Measurements from ENCODE around the gene CDK18. TPM values are rescaled to one million over a fixed set of nuclear protein-coding genes. Genes with fewer than 3 reads are reported as not detected.

CDK18 gene
- total RNA-seq, 6 donors from 2014 or later, result 16.7 to 130 (median 30.4) TPM

DNA sequence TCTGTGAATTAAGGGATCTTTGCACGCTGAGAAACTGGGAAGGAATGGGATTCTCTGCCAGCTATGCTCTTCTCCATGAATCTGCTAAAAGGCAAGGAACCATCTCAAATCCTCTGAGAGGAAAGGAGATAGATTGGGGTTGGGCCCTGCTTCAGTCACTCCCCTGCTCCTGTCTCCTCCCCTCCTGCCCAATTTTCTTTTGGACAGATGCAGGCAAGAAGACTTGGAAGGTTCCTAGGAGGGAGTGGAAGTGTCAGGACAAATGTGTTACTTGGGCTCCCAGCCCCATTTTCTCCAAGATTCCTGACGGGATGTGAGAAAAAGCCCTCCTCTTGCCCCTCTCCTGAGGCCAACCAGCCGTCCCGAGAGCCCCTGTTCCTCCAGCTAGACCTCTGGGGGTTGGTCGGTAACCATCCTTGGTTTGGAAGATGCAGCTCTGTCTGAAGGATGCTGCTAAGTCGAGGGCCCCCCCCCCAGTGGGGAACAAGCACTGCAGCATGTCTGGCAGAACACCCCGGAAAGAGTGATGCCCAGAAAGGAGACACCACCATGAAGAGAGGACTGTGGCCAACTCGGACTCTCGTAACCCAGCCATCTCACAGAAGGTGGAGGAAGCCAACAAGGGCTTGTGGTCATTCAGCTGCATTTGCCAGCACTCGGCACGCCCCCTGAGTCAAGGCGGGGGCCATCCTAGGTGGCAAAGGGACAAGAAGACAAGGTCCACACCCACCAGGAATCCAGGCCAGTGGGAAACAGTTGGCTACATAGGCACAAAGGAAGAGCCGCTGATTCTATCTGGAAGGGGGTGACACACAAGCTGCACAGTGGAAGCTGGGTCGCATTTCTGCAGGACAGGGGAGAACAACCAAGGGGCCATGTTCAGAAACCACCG is 43.7 kb downstream of the CDK18 start:
- H3K9me3 ChIP-seq, result no peaks in the 10 kb centered on the region
- H3K4me3 ChIP-seq, result no peak overlapping the region
- H3K27ac ChIP-seq, result no peak overlapping the region
- no peaks in the 10 kb centered on the region for H3K27me3 ChIP-seq
- ATAC-seq (ENCODE audit: low FRiP score in 2 of 2) (no peak), DNase-seq (no peak)
- WGBS, 2 donors, result 82% methylated on average over 15 of the region's 15 CpGs
- no peaks in the 10 kb centered on the region for H3K36me3 ChIP-seq
- H3K4me1 ChIP-seq, result peaks cover 10 to 14% (median 13%) of the 10 kb centered on the region in 4 donors
- TF ChIP-seq CTCF (IDR thresholded peaks at IDR 0.05) (no peak), EP300 (IDR thresholded peaks at IDR 0.05) (no peak), POLR2A (IDR thresholded peaks at IDR 0.05) (no peak), POLR2AphosphoS5 (IDR thresholded peaks at IDR 0.05) (no peak)

DNA sequence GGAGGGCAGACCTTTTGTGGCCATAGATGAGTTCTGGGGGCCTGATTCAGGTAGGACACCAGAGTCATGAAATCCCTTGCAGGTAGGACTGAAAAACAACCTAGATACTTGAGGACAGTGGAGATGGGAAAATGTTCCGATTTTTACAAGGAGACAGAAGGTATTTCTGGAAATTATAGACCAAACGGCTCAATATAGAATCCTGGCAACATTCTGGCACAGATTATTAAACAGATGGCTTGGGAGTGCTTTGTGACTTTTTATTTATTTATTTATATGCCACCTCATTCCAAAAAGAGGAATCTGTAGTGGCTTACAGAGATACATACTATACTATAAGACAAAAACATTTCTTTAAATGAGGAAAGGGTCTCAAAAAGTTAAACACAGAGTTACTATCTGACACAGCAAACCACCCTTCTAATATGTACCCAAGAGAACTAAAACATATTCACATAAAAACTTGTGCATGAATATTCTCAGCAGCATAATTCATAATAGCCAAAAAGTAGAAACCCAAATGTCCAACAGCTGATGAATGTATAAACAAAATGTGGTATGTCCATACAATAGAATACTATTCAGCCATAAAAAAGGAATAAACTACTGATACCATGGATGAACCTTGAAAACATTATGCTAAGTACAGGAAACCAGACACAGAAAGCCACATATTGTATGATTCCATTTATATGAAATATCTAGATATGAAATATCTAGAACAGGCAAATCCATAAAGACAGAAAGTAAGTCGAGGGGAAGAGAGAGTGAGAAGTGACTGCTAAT is 49.8 kb downstream of the CDK18 start:
- Histone ChIP-seq H3K36me3 (no peaks in the 10 kb centered on the region), H3K4me1 (no peaks in the 10 kb centered on the region), H3K4me3 (no peak overlapping the region), H3K27ac (no peak overlapping the region), H3K9me3 (peaks cover 0 to 8% (median 0%) of the 10 kb centered on the region in 4 donors), H3K27me3 (no peaks in the 10 kb centered on the region)
- ATAC-seq (ENCODE audit: low FRiP score in 2 of 2) (no peak), DNase-seq (no peak)
- TF ChIP-seq CTCF (IDR thresholded peaks at IDR 0.05) (no peak), POLR2AphosphoS5 (IDR thresholded peaks at IDR 0.05) (no peak), POLR2A (IDR thresholded peaks at IDR 0.05) (no peak), EP300 (IDR thresholded peaks at IDR 0.05) (no peak)
- WGBS, 2 donors, result 82 to 90% methylated on average over 3 of the region's 3 CpGs

DNA sequence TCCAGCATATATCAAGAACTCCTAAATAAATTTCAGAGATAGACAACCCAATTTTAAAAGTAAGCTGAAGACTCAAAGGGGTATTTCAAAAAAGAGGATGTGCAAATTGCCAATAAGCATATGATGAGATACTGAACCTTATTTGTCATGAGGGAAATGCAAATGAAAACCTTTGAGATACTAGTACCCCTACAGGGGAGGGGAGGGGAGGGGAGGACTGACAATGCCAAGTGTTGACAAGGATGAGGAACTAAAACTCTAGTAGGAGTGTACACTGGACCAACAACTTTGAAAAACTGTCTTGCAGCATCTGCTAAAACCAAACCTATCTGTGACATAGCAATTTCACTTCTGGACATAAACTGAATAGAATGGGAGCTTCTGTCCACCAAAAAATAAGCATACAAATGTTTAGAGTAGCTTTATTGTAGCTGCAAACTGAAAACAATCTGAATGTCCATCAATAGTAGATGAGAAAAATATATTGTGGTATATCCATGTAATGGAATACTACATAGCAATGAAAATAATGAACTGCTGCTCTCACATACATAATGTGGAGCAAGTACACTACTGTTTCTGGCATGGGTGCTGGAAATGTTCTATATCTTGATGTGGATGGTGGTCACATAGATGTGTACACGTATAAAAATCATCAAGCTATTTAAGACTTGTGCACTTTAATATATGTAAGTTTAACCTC is 57.2 kb downstream of the CDK18 start:
- WGBS, 2 donors, result 96 to 100% methylated on average over 1 of the region's 1 CpG
- no peak for TF ChIP-seq POLR2A (IDR thresholded peaks at IDR 0.05)
- no peak for TF ChIP-seq CTCF (IDR thresholded peaks at IDR 0.05)
- no peak for TF ChIP-seq EP300 (IDR thresholded peaks at IDR 0.05)
- no peak for TF ChIP-seq POLR2AphosphoS5 (IDR thresholded peaks at IDR 0.05)
- Histone ChIP-seq H3K4me1 (peaks cover 0 to 6% (median 4%) of the 10 kb centered on the region in 4 donors), H3K4me3 (no peak overlapping the region), H3K27me3 (no peaks in the 10 kb centered on the region), H3K27ac (no peak overlapping the region), H3K36me3 (no peaks in the 10 kb centered on the region), H3K9me3 (peaks cover 0 to 8% (median 4%) of the 10 kb centered on the region in 4 donors)
- no peak for ATAC-seq (ENCODE audit: low FRiP score in 2 of 2)
- no peak for DNase-seq

DNA sequence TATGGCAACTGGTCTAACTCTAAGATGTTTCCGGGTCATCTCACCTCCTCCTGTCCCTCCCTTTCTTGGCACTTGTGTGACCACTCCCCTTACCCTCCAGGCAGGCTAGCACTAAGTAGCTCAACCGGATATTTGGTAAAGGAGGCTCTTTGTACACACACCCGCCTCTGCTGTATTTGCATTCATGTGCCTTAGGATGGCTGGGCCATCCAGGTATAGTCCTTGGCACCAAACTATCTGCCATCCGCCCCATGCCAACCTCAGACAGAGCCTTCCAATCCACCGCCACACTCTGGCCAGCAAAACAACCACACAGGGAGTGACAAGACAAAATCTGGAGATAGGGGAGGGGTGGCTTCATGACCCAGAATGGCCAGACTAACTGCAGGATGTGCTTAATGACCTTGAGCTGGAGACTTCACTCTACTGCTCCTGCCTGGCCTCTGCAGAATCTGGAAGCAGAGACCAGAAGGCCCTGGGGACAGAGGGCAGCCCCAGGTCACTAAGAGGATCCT is 59.5 kb downstream of the CDK18 start:
- Histone ChIP-seq H3K4me3 (no peak overlapping the region), H3K27ac (no peak overlapping the region), H3K4me1 (peaks cover 6 to 10% (median 8%) of the 10 kb centered on the region in 4 donors), H3K27me3 (peaks cover 0 to 8% (median 2%) of the 10 kb centered on the region in 4 donors), H3K9me3 (peaks cover 0 to 8% (median 4%) of the 10 kb centered on the region in 4 donors), H3K36me3 (no peaks in the 10 kb centered on the region)
- peak; percentile 35 to 86 for ATAC-seq (ENCODE audit: low FRiP score in 2 of 2)
- 48 to 51% methylated on average over 5 of the region's 5 CpGs for WGBS, 2 donors
- DNase-seq, result peak in 1 of 2 donors; percentile 52
- TF ChIP-seq CTCF (IDR thresholded peaks at IDR 0.05) (no peak), POLR2AphosphoS5 (IDR thresholded peaks at IDR 0.05) (no peak), POLR2A (IDR thresholded peaks at IDR 0.05) (no peak), EP300 (IDR thresholded peaks at IDR 0.05) (no peak)

Data from upper lobe of left lung (tissue), 6 donors.